ENCODE data around the gene LRRC14B. TPM values are rescaled to one million over a fixed set of nuclear protein-coding genes. Genes with fewer than 3 reads are reported as not detected.

The LRRC14B gene
- polyA plus RNA-seq, 1 of the 3 experiments (the other 2 are of a cell fraction) = not detected

- Histone ChIP-seq H3K4me1 (ENCODE audit: control insufficient read depth in 1 of 2, insufficient read depth in 2 of 2, low read depth in 1 of 2, low read length in 1 of 2) (peaks cover 0 to 15% of the 10 kb centered on the region in 2 experiments; a peak in 1 of 4 replicates), H3K9me2 (no peaks in the 10 kb centered on the region), H3K27ac (ENCODE audit: low read depth in 2 of 2, low read length in 1 of 2) (no peak overlapping the region), H3K27me3 (ENCODE audit: insufficient read depth) (peaks cover 3% of the 10 kb centered on the region; the same call in 1 of the 2 replicates), H3K9me3 (no peaks in the 10 kb centered on the region), H3K9ac (no peak overlapping the region), H3F3A (replicated peaks; ENCODE audit: insufficient read depth) (no peaks in the 10 kb centered on the region), H3K4me3 (ENCODE audit: low read depth in 2 of 2, low read length in 1 of 2) (no peak overlapping the region), H3K4me2 (no peak overlapping the region), H2AFZ (ENCODE audit: low read depth) (no peak overlapping the region), H4K20me1 (ENCODE audit: insufficient read depth) (no peaks in the 10 kb centered on the region), H3K36me3 (replicated peaks in 1 of 2; ENCODE audit: control insufficient read depth in 1 of 2, insufficient read depth in 2 of 2, low read length in 1 of 2) (no peaks in the 10 kb centered on the region), H3K79me2 (ENCODE audit: insufficient read depth) (no peaks in the 10 kb centered on the region)
- 66% methylated on average over 15 of the region's 17 CpGs for WGBS (ENCODE audit: low lambda C conversion rate)
- ChIA-PET POLR2A (no interaction called here), CTCF (interaction anchor here (1.5 kb wide), 1 partner anchor 16 kb away, joined by 3 read pairs; no protein-coding TSS in a partner anchor)
- no peak for DNase-seq
- TF ChIP-seq IRF3 (IDR thresholded peaks at IDR 0.05; ENCODE audit: low read depth, low read length) (no peak), FOXM1 (IDR thresholded peaks at IDR 0.05; ENCODE audit: low read depth) (no peak), SIN3A (IDR thresholded peaks at IDR 0.05; ENCODE audit: borderline replicate concordance, low read depth, low read length) (no peak), JUND (IDR thresholded peaks at IDR 0.05) (no peak), SMC3 (IDR thresholded peaks at IDR 0.05; ENCODE audit: low read depth, low read length) (no peak), MXI1 (IDR thresholded peaks at IDR 0.05; ENCODE audit: low read depth, low read length) (no peak), CHD2 (IDR thresholded peaks at IDR 0.05; ENCODE audit: low read length, partially characterized antibody) (no peak), TAF1 (IDR thresholded peaks at IDR 0.05; ENCODE audit: borderline replicate concordance, low read depth, low read length) (no peak), NFIC (IDR thresholded peaks at IDR 0.05; ENCODE audit: borderline replicate concordance) (no peak), RXRA (IDR thresholded peaks at IDR 0.05; ENCODE audit: borderline replicate concordance, low read depth) (no peak), EP300 (IDR thresholded peaks at IDR 0.05; ENCODE audit: borderline replicate concordance in 1 of 2, low read depth in 1 of 2, low read length in 1 of 2) (no peak), GABPA (IDR thresholded peaks at IDR 0.05; ENCODE audit: low read depth) (no peak)
- TF ChIP-seq, protein P1, sequence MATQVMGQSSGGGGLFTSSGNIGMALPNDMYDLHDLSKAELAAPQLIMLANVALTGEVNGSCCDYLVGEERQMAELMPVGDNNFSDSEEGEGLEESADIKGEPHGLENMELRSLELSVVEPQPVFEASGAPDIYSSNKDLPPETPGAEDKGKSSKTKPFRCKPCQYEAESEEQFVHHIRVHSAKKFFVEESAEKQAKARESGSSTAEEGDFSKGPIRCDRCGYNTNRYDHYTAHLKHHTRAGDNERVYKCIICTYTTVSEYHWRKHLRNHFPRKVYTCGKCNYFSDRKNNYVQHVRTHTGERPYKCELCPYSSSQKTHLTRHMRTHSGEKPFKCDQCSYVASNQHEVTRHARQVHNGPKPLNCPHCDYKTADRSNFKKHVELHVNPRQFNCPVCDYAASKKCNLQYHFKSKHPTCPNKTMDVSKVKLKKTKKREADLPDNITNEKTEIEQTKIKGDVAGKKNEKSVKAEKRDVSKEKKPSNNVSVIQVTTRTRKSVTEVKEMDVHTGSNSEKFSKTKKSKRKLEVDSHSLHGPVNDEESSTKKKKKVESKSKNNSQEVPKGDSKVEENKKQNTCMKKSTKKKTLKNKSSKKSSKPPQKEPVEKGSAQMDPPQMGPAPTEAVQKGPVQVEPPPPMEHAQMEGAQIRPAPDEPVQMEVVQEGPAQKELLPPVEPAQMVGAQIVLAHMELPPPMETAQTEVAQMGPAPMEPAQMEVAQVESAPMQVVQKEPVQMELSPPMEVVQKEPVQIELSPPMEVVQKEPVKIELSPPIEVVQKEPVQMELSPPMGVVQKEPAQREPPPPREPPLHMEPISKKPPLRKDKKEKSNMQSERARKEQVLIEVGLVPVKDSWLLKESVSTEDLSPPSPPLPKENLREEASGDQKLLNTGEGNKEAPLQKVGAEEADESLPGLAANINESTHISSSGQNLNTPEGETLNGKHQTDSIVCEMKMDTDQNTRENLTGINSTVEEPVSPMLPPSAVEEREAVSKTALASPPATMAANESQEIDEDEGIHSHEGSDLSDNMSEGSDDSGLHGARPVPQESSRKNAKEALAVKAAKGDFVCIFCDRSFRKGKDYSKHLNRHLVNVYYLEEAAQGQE (IDR thresholded peaks at IDR 0.05; ENCODE audit: low read depth, low read length) = no peak
- TF ChIP-seq, protein P2, sequence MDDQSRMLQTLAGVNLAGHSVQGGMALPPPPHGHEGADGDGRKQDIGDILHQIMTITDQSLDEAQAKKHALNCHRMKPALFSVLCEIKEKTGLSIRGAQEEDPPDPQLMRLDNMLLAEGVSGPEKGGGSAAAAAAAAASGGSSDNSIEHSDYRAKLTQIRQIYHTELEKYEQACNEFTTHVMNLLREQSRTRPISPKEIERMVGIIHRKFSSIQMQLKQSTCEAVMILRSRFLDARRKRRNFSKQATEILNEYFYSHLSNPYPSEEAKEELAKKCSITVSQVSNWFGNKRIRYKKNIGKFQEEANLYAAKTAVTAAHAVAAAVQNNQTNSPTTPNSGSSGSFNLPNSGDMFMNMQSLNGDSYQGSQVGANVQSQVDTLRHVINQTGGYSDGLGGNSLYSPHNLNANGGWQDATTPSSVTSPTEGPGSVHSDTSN (IDR thresholded peaks at IDR 0.05) = no peak
These were observed 18.4 kb upstream of the LRRC14B start for GRCh38 chr5:172841-173251.
